HG02884 (cell line): ENCODE data around the gene LAMB2.
A peak's percentile ranks its signal among the peaks of the same experiment; 100 is the strongest.

Source experiments
- ATAC-seq: cut with Tn5 transposase; IDR thresholded peaks from one replicate; pipeline ENCODE4 v1.9.1; 2021; ENCODE audit warnings: mild to moderate bottlenecking, moderate library complexity; ENCODE audit not compliant: unreplicated experiment

Gene LAMB2

DNA sequence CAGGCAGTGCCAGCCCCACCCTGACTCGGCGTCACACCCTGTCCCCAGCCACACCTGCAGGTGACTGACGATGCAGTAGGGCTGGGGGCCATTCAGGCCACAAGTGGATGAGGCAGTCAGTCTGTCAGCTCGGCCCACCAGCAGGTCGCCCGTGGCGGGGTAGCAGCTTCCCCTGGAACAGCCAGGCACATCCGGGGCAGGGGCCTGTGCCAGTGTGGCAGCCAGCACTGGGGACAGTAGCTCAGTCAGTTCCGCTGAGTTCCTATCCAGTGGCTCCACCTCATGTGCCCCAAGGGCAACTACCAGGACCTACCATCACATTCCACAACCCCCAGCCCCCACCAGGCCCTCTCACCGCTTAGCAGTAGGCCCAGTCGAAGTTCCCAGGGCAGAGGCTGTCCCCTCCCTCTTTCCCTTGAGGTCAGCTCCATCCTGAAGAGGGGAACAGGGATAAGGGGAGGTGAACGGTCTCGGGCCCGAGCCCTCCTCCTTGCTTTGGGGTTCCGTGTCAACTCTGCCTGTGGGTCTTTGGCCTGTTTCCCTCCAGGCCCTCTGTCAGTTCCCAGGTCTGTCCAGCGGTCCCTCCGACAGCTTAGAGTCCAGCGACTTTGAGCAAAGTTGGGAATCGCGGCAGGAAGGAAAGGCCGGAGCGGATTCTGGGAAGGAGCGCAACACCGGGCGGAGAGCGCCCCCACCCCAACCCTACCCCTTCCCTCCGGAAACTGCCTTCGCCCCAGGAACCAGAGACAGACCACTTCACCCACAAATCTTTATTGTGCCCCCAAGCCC lies at the start of gene LAMB2:
Gene LAMB2, minus strand, starts transcription at position 614 of the 789 bp plus-strand sequence. Its CDS starts 183 bp downstream, at position 431.
- ATAC-seq = no peak

DNA sequence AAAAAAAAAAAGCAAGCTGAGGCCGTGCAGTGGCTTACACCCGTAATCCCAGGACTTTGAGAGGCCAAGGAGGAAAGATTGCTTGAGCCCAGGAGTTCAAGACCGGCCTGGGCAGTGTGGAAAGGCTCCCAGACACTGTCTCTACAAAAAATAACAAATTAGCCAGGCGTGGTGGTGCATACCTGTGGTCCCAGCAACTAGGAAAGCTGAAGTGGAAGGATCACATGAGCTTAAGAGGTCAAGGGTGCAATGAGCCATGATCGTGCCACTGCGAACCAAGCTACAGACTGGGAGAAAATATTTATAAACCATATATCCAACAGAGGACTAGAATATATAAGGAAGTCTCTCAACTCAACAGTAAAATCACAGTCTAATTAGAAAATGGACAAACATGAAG lies 48.5 kb upstream of the LAMB2 start:
- no peak for ATAC-seq

DNA sequence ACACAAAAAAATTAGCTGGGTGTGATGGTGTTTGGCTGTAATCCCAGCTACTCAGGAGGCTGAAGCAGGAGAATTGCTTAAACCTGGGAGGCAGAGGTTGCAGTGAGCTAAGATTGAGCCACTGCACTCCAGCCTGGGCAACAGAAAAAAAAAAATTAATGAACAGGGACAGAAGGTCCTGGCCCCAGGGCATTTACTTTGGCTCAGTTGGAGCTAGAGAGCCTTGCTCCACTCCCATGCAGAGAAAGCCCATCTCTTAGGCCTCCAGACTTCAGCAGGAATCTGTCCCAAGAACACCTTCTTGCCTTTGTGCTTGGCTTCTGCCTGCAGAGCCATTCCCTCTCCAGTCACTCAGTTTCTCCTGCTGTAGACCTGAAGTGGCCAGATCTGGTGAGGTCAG lies 47.3 kb upstream of the LAMB2 start:
- ATAC-seq = no peak

DNA sequence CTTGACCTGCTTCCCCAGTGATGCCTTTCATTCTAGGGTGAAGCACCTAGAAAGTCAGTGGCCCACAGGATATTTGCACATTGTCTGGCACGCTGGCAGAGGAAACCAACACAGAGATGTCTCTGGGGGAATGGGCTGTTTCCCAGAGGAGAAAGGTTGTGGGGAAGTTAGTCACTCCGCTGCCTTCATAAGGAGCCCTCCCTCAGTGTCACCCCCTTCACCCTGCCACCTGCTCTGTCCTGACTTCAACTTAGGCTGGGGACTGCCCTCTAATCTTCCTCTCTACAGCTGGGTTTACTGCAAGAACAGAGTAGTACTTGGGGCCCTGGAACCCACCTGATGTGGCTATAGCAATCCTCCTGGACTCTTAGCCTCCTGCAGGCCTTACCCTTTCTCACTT lies 44.2 kb upstream of the LAMB2 start:
- no peak for ATAC-seq

DNA sequence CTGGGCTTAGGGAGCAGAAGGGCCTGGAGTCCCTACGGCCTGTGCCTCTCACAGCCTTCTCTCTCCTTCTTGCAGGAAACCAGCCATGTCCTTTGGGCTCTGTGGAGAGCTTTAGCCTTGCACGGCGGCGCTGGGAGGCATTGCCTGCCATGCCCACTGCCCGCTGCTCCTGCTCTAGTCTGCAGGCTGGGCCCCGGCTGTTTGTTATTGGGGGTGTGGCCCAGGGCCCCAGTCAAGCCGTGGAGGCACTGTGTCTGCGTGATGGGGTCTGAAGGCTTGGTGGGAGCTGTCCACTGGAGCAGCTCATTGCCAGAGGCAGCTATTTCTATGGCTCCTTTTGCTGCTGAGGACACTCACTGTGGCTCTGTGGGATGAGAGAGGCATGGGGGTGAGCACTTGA lies 42.7 kb upstream of the LAMB2 start:
- ATAC-seq = no peak

DNA sequence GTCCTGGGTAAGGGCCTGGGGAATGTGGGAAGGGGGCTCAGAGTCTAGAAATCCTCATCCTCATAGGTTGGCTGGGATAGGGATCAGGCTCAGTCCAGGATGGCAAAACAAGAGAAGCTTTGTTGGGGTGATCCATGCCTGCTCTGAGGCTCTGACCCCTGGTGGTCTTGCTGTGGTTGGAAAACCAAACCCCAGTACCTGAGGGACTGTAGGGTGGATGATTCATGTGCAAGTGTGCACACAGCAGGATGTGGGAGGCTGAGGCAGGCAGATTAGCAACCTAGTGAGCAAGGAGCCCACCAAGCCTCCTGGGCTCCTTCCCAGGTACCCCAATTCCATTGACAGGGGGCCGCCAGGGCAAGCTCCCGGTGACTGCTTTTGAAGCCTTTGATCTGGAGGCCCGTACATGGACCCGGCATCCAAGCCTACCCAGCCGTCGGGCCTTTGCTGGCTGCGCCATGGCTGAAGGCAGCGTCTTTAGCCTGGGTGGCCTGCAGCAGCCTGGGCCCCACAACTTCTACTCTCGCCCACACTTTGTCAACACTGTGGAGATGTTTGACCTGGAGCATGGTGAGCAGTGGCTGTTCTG lies 41.6 kb upstream of the LAMB2 start:
- no peak for ATAC-seq

DNA sequence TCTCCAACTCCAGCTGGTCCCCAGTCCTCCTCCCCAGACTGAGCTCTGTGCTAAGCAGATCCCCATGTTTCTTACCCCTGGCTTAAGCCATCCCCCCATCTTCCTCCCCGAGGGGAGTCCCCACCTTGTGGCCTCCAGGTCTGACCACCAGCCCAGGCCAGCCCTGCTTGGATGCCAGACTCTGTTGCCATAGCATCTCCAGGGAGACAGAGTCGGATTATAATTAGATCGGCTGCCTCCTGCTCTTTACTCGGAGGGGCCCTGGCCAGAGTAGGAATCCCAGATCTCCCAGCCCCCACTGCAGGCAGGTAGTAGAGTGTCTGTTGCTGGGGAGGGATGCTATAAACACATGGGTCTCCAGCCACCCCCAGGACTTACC lies 40.9 kb upstream of the LAMB2 start:
- ATAC-seq = no peak

DNA sequence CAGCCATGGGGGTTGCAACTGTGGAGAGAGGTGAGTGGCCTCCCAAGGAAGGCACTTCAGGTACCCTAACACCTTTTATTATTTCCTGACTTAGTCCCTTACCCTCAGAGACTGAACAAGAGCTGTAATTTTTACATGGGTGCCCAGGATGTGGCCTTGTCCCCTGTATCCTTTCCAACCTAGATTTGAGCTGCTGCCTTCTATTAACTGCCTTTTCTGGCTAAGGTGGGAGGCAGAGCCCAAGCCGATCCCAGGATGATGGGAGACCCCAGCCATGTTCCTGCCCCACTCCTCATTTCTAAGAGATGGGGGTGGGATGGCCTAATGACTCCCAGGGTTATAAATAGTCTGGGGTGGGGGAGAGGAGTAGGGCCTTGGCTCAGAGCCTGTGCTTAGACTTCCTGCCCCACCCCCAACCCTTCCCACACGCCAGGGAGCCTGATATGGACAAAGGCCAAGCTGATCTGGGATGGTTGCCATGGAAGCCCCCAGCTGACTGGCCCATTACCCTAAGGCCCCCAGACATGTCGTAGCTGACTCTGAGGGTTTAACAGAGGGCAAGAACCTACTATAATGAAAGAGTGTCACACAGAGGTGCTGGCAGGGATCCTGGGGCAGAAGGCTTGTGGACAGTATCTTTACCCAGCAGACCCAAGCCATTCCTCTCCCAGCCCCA lies 40.4 kb upstream of the LAMB2 start:
- ATAC-seq = no peak

DNA sequence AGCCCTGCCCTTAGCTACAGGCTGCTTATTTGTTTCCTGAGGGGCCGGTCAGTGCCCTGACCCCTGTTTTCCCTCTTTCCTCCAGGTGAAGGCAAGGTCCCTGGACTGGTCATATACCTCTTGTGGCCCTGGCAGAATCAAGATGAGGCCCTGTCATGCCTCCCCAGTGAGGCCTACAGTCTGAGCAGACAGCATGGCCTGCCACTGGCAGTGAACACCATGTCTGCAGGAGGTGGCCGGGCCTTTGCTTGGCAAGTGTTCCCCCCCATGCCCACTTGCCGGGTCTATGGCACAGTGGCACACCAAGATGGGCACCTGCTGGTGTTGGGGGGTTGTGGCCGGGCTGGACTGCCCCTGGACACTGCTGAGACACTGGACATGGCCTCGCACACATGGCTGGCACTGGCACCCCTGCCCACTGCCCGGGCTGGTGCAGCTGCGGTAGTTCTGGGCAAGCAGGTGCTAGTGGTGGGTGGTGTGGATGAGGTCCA lies 39.7 kb upstream of the LAMB2 start:
- ATAC-seq = no peak

DNA sequence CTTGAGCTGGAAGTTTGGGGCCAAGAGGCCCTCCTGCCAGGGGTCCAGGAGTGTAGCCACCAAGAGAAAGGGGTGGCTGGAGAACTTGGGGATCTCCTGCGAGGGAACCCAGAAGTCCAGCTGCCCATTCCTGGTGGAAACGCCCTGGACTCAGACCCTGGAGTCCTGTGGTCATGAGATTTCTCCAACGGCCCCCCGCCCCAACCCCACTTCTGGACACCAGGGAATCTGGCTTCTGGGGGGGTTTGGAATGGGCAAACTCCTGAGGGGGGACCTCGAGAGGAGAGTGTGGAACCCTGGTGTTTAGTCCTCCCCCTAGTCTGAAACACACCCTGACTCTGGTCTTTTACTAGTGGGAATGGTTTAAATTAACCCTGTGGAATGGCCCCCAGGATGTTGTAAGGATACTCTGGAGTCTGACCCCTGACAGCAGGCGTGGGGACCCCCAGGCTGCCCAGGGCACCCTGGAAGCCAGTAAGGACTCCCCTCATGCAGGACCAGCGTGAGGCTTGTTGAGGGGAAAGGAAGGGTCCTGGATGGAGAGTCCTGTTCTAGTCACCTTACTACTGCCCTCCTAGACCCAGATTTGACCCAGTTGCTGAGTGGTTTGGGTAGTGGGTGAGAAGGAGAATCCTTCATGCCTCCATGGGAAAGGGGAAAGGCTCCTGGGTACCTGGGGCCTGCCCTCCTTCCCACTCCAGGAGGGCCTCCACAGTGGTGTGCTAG lies 39.1 kb upstream of the LAMB2 start:
- no peak for ATAC-seq

DNA sequence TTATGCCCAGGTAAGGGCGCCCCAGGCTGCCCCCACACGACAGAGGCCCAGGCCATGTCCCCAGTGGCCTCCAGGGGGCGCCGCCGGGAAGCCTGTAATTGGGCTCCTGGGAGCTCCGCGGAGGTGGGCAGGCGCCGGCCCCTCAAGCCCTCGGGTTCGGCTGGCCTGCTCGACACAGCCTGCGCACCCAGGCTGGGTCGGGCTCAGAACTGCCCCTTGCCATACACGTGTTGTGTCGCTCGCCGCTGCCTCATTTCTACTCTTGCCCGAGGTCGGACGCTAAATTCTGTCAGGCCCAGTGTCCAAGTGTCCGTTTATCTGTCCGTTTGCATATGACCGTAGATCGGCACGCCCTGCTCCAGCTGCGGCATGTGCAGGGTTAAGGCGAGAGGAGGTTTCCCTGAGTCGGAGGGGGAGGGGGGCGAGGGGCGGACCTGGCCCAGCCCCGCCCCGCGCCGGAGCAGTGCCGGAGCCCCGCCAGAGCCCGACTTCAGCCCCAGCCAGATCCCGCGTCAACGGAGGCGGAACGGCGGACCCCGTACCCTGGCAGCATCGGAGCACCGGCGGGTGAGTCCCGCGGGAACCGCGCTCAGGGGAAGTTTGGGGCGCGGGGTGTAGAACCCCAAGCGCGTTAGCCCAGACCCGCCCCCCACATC lies 38.4 kb upstream of the LAMB2 start, which contains the start of gene KLHDC8B:
Gene KLHDC8B, plus strand, starts transcription at position 480 of the 656 bp plus-strand sequence. CDS start 1,172 bp downstream, outside the sequence.
- peak; percentile 59 for ATAC-seq

DNA sequence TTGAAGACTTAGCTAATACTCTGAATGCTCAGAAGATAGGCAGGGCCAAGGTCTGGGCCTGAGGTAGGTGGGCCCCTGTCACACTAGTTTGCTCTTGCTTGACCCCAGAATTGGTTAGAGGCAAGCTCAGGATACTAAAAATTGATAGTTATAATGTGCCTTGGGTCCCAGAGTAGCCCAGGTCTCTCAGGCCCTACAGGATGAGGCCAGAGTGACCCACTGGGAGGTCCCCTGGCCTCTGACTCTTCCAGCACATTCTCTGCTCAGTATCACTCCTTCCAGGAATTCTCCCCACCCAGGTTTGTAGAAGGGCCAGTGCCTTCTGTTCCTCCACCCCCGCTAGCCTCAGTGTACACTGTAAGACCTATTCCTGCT lies 37.9 kb upstream of the LAMB2 start:
- ATAC-seq = no peak

DNA sequence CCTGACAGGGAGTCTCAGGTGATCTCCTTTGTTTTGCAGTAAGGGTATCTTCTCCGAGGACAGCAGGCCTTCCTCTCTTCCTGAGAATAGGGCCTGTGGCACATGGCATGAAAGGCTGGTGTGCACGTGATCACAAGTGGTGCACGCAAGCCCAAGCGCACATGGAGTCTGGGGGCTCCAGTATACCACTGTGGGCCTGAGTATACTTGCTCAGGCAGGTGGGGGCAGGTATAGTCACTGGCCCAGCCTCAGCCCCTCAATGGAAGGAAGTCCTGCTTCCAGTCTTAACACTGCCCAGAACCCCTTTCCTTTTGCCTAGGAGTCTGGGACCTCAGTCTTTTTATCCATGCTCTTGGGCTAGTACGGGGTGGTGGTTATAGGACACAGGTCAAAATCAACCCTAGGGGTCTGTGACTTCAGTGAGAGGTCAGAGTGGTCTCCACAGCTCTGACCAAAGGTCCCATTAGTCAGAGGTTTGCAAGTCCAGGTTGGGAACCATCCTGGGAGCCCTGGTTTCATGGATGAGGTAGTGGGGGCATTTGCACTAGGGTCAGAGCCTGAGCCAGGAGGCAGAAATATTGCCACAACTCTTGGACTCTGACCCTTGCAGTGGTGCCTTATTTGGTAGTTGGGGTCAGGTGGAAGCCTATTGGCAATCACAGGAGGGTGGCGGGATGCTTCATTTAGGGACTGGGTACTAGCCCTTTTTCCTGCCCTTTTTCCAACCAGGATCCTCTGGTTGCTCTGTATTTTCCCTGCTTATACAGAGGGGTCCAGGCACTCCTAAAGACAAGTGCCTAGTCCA lies 34.1 kb upstream of the LAMB2 start:
- no peak for ATAC-seq

DNA sequence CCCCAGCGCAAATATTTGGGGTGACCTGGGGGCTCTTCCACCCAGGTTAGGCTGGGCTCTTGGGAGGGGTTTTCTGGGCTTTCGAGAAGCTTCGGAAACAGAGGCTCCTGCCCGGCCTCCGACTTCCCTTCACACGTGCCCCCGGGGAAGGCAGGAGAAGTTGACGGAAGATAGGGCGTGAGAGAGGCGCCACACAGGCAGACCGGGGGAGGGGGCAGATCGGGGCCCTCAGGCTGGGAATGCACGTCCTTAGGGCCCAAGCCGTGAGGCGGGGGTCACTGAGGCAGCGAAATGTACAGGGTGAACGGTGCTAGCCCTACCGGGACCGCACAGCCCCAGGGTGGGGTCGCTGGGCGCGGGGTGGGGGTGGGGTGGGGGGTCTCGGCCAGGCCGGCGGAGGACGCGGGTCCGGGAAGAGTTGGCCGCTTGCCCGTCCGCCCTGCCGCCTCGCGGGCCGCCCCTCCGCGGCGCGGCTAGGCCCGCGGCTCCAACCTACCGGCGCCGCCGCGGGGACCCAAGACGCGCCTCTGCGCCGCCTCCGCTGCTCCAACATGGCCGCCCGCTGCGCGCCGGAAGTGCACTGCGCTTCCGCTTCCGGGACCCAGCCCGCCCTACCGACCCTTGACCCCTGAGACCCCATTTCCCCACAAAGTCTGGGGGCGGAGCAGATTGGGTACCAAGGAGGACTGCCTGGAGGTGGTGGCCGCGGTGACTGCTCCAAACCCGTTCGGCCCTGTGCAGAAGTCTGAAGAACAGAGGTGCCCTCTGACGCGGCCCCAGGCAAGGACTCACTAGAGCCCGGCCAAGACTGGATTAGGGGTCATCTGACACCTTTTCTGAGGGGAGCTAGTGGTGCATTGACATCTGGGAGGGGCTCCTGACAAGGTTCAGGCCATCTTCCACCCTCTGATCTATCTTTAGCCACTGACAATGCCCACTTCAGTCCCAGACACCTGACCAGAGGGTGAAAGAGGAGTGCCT lies 33.2 kb upstream of the LAMB2 start, which contains the start of gene CCDC71:
Gene CCDC71, minus strand, starts transcription at position 561 of the 981 bp plus-strand sequence. CDS start 2,123 bp downstream, outside the sequence.
- no peak for ATAC-seq

DNA sequence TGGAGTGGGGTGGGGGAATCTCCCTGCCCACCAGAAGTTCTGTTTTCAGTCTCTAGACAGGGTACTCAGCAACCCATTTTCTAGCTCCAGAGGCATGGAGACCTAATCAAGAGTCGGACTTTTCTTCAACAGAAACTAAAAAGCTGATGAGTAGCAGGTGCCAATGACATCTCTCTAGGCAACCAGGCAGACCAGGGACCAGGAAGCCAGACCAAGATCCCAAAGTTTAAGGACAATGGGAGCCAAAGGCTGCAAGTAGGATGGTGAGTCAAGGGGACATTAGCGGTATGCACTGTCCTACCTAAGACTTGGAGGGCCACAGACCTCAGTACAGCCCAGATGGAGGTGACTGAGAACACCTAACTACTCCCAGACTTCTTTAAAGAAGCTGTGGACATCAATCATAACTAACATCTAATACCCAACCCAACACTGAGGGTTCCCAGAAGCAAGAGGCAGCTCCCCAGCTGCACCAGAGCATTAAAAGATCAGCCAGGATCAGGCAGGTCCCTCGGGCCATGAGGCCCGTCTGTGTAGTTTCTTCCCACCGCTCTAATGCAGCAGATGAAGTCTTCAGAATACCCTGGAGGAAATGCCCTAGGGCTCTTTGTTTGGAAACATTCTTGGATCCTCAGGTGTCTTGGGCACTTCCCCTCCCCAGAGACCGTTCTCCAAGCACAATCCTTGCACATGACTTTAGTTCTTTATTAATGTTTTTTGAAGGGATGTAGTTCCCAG lies 32.3 kb upstream of the LAMB2 start:
- ATAC-seq = no peak

DNA sequence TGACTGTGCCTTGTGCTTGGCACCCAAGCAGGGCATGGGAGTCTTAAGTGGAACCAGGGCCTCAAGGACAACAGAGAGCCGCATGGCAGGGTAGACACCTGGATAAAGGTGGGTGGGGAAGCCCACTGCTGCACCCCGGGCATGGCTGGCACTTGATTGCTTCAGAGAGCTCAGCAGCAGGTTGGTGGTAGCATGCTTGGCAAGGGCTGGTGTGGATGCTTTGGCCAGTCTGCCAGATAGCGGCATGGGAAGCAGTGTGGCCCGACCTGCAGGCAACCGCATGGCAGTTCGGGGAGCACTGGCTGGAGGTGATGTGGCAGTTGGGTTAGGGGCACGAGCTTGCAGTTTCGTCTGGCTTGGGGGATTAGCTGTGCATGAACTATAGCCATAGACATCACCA lies 30.8 kb upstream of the LAMB2 start:
- no peak for ATAC-seq

DNA sequence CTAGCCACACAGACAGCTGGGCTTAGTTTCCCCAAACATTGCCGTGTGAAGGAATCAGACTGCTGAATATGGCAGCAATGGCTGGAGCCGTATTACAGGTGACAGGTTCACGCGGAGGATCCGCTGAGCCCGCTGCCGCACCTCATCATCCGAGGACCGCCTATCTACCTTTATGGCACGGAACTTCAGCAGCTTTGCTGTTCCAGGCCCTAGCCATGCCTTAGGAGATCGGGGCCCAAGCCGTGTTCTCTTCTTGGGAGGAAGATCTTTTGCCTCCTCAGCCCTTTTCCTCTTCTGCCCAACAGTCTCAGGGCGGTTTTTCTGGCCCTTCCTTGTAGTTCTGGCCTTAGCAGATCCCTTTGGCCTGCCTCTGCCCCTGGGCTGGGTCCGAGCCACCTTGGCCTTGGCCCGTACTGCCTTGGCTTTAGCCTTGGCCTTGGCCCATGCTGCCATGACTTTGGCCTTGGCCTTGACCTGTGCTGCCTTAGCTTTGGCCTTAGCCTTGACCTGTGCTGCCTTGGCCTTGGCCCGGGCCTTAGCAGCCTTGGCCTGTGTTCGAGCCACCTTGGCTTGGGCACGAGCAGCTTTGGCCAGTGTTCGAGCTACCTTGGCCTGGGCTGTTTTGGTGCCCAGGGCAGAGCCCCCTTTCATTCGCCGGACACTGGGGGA lies 30.0 kb upstream of the LAMB2 start:
- ATAC-seq = no peak
